Fibroblast of gingiva (primary cell): ENCODE data around the gene VPS26A.
A peak's percentile ranks its signal among the peaks of the same experiment; 100 is the strongest.
"Not testable (repeated sequence)": the region's sequence is repeated elsewhere in the genome, so short reads cannot be mapped to it uniquely, and the experiment has no call there.

Source experiments
- DNase-seq: peaks from one replicate; pipeline ENCODE4 v3.0.0-alpha.2; 2011; ENCODE audit warnings: low read depth

Gene VPS26A

DNA sequence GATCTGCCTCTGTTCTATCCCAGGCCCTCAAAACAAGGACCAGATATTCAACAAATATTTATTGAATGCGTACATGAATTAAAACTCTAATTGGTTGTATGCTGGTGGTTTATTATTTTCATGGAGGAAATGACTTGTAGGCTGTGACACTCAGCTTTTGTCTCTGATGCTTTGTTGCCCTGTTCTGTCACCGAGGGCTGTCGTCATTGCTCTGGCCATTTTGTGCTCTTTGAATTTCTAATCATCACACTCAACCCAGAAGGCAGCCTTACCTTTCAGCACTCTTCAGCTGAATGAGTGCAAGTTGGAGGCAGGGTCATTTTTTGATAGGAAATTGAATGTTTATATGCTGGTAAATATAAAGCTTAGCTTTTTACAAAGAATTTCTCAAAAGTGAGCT, 21.5 kb upstream of the VPS26A start:
- no peak for DNase-seq

DNA sequence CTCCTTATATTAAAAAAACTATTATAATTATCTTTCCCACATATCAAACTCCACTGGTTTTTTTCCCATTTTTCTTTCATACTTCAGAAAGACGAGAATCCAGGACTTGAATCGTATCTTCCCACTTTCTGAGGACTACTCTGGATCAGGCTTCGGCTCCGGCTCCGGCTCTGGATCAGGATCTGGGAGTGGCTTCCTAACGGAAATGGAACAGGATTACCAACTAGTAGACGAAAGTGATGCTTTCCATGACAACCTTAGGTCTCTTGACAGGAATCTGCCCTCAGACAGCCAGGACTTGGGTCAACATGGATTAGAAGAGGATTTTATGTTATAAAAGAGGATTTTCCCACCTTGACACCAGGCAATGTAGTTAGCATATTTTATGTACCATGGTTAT, 20.2 kb upstream of the VPS26A start:
- DNase-seq, result no peak

DNA sequence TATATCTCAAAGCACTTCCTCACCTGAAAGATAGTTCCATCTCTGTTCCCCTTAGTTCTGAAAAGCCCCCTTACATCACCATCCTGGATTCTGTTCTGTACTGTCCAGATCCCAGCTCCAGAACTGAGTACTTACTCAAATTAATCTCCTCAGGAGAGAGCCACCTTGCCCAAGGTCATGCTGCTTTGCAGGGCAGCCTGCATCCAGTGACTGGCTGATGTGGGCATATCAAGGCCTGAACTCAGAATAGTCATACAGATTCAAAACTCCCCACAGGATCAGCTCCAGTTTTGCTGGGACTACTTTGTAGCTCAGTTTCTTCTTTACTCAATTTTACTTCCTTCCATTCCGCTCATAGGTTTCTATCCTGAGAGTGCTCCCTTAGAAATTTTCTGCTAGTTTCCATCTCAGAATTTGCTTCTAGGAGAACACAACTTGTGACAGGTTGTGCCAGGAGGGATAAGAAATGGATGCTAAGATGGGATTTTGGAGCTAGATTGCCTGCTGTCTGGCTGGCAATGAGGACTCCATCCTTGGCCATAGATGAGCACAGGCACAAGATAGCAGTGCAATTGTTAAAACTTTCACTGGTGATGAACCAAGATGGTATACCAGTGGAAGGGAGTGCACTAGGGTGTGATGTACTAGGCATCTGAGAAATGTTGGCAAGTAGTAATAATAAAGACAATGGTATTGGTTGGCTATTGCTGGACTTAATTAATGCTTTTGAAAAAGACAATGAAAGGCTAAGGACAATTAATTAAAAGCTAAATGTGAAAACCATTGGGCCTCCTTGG, 18.8 kb upstream of the VPS26A start:
- DNase-seq, result no peak

DNA sequence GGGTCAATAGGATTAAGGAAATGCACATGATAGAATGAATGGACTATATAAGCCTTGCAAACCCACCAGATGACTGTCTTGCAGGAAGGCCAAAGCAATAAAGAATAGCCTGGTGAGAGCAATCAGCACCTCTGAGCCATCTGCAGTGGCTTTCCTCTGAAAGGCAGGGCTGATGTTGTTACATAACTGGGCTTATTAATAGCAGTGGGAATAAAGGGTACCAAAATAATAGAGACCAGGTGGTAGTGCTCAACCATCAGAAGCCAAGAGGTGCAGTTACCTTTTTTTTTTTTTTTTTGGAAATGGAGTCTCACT, 16.8 kb upstream of the VPS26A start:
- DNase-seq, result no peak

DNA sequence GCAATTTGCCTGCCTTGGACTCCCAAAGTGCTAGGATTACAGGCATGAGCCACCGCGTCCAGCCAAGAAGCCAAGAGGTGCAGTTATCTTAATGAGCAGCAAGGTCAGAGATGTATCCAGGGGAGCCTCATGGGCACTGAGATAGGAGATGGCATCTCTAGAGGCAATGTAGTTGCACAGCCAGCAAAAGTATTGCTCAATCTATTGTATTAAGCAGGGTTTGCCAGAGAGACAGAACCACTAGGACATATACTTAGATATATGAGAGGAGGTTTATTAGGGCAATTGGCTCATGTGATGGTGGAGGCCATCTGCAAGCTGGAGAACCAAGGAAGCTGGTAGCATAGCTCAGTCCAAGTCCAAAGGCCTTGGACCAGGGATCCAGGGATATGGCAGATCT, 16.3 kb upstream of the VPS26A start:
- no peak for DNase-seq

DNA sequence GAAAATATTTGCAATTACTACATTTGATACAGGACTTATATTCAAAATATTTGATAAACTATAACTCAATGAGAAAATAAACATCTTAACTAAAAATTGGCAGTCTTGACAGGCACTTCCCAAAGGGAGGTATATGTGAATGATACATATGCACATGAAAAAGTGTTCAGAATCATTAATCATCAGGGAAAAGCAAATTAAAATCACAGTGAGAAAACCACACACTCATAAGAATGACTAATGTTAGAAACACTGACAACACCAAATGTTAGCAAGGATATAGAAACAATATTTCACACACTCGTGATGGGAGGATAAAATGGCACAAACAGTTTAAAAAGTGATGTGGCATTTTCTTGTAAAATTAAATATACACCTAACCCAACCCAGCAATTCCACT, 4.1 kb upstream of the VPS26A start:
- DNase-seq, result no peak

DNA sequence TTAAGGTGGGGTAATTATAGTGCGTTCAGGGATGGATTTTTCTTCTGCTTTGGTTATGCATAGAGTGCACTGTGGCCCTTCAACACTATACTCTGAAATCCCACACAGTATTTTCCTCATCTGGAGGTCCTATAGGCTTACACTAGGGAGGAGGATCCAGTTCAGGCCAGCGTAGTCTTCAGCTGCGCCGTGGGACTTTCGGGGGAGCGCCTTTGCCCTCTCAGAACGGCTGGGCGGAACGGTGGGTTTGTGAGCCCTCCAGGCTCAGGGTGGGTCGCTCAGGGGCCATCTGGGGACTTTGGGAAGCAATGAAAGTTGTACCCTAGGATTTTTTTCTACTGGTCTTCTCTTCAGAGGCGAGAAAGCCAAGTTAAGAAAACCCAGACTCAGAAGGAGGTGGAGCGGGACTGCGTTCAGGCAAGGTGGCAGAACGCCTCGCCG, 652 bp upstream of the VPS26A start:
- DNase-seq, result peak; percentile 60

DNA sequence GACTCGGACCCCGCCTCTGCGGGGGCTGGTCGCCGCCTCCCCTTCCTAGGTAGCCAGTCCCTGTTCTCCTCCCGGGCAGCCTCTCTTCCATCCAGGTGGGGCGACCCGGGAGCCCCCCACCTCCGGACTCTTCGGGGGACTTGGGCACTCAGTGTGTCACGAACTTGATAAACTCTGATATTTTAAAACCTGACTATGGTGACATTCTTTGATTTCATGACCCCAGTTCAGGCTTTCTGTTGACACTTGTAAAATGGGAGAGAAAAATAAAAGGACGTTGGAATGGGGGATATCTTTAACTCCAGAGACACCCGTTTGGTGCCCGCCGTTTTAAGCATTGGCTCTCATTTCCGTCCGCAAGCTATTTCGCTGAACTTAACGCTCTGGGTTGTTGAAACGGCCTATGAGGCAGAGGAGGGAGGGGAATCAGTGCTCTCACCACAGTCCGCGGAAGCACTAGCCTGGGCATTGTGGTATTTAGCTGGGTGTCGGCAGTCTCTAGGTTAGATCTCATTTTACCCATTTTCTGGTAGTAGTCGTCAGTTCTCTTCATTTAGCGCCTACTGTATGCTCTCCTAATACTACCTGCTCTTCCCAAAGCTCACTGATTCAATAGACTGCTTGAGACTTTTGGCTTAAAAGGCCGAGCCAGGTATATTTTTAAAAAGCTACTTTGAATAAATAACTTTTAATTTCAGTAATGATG, 738 bp downstream of the VPS26A start:
- DNase-seq, result peak; percentile 46

DNA sequence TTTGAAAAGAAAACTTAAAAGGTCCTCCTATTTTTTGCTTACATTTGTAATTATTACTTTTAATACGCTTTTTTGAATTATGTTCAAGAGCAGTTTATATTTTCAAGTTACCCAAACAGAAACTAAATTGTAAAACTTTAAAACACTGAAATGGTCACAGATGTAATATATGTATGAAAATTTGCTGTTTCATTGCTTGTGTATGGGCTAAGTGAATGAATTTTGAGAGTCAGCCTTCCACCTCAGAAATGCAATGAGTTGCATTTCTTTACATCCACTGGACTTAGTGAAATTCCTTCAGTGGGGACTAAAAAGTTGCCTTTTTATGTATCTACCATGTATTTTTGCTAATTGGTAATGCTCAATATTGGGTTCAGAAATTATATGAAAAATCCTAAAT, 1.6 kb downstream of the VPS26A start:
- no peak for DNase-seq

DNA sequence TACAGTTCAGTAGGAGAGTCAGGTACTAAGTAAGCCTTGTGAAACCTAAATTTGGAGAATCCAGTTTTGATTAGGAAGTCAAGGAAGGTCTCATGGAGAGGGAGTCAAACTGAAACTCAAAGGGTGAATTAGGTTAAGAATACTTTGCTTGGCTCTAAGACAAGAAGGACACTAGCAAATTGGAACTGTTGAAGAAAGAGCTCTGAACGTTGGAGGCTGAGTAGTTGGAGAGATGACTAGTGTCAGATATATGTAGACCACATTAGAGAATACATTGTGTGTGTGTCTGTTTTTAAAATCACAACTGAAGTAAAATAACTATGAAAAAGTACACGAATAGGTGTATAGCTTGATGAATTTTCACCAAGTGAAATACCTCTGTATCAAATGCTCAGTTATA, 6.3 kb downstream of the VPS26A start:
- no peak for DNase-seq

DNA sequence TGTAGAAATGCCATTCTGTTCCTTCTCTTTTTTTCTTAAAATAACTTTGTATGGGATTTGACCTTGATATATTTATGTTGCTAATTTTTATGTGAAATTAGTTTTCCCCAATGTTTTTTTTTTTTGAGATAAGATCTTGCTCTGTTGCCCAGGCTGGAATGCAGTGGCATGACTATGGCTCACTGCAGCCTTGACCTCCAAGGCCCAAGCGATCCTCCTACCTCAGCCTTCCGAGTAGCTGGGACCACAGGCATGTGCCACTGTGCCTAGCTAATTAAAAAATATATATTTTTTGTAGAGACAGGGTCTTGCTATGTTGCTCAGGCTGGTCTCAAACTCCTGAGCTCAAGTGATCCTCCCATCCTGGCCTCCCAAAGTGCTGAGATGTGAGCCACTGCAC, 16.0 kb downstream of the VPS26A start:
- DNase-seq, result no peak

DNA sequence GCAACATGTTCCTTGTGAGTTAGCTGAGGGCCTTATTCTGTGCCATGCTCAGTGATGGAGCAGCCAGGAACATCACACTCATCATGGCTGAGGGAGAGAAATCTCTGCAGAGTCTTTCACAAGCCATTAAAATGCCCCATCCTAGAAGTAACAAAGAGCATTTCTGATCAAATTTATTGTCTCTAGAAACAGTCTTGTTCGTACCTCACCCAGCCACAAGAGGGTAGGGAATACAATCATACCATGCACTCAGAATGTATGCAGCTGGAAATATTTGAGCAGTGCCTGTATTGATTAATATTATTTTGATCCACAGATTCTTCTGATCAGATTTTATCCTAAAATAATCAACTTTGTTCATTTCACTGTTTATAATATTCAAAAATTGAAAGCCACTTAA, 17.3 kb downstream of the VPS26A start:
- DNase-seq, result no peak

DNA sequence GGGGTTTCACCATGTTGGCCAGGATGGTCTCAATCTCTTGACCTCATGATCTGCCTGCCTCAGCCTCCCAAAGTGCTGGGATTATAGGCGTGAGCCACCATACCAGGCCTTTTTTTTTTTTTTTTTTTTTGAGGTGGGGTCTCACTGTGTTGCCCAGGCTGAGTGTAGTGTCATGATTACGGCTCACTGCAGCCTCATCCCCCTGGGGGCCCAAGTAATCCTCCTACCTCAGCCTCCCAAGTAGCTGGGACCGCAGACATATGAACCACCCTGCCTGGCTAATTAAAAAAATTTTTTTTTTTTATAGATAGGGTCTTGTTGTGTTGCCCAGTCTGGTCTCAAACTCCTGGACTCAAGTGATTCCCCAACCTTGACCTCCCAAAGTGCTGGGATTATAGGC, 18.1 kb downstream of the VPS26A start:
- DNase-seq, result not testable (repeated sequence)

DNA sequence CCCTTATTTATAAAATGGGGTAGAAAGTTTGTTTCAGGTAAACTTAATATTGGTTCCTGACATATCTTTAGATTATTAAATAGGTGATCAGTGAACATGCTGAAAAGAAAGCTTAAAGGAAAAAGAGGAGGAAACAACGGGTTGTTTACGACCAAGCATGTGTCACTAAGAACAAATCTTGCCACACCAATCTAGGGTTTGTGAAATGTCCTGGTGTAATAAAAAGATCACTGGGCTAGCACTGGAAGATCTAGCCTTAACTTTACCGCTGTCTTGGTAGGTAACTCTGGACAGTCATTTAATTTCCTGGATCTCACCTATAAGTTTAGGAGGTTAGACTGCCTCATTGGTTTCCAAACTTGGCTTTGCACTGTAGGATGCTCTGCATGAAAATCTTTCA, 19.0 kb downstream of the VPS26A start:
- DNase-seq, result no peak

DNA sequence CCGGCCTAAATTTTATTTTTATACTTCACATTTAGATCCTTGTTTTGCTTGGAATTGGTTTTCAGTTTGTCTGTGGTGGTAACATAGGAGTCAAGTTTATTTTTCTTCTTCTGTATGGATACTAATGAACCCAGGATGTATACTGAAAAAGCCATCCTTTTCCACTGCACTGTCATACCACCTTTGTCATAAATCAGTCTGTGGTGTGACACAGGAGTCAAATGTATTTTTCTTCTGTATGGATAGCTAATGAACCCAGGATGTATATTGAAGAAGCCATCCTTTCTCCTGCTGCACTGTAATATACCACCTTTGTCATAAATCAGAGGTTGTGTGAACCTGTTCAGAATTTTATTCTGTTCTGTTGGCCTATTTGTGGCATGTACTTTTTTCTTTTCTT, 21.4 kb downstream of the VPS26A start:
- no peak for DNase-seq

DNA sequence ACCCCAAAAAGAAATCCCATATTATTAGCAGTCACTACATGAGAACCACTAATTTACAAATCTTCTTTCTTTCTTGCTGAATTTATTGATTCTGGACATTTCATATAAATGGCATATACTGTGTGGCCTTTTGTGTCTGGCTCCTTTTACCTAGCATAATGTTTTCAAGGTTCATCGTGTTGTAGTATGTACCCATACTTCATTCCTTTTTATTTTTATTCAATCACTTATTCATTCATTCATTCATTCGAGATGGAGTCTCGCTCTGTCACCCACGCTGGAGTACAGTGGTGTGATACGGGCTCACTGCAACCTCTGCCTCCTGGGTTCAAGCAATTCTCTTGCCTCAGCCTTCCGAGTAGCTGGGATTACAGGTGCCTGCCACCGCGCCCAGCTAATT, 21.9 kb downstream of the VPS26A start:
- no peak for DNase-seq

DNA sequence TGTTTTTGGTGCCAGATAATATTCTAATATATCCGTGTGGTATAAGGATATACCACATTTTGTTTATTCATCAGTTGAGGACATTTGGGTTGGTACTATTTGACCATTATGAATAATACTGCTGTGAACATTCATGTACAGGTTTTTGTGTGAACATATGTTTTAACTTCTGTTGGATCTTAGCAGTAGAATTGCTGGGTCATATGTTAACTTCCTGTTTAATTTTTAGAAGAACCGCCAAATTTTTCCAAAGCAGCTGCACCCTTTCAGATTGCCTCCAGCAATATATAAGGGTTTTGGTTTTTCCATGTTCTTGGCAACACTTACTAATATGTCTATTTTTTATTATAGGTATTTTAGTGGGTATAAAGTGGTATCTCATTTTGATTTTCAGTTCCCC, 22.8 kb downstream of the VPS26A start:
- DNase-seq, result no peak

DNA sequence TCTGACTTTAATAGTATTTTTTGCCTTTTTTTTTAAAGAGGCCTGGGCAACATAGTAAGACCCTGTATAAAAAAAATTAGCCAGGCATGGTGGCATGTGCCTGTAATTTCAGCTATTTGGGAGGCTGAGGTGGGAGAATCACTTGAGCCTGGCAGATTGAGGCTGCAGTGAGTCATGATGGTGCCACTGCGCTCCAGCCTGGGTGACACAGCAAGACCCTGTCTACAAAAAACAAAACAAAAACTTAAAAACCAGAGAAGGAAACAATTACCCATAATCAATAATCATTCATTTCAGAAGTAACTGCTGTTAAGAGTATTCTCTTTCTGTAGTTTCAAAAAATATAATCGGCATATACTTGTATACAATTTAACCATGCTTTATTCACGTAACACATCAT, 28.0 kb downstream of the VPS26A start:
- no peak for DNase-seq

DNA sequence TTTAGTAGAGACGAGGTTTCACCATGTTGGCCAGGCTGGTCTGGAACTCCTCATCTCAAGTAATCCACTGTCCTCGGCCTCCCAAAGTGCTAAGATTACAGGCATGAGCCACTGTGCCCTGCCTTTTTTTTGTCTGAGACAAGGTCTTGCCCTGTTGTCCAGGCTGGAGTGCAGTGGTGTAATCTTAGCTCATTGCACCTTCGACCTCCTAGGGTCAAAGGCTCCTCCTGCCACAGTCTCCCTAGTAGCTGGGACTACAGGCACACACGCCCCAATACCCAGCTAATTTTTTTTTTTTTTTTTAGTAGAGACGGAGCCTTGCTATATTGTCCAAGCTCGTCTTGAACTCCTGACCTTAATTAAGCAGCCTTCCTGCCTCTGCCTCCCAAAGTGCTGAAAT, 29.2 kb downstream of the VPS26A start:
- no peak for DNase-seq

DNA sequence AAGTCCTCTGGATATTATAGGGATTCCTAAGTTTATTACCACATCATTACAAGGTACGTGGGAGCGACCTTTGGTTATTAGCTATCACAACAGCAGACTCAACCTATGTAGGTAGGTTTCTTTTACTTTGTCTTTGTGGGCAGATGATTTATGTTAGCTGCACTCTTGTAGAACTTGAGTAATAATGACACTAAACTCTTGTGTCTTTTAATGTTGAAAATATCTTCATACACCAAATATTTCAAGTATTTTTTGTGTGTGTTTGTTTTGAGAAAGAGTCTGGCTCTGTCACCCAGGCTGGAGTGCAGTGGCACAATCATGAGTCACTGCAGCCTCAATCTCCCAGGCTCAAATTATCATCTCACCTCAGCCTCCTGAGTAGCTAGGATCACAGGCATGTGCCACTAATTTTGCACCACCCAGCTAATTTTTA, 36.8 kb downstream of the VPS26A start:
- peak; percentile 50 for DNase-seq

DNA sequence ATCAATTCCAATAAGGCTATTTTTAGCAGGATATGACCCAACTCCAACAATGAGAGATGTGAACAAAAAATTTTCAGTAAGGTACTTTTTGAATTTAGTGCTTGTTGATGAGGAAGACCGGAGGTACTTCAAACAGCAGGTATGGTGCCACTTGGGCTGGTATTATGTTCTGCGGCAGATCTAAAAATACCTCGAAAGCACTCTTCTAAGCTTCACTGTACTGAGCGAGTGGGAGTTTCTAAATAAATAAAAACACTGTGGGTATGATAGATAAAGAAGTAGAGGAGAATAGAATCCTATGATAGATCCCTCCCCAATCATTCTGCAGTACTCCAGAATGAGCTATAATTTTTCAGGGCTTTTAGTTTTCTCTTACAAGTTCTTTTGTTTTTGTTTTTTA, 44.5 kb downstream of the VPS26A start:
- DNase-seq, result no peak

DNA sequence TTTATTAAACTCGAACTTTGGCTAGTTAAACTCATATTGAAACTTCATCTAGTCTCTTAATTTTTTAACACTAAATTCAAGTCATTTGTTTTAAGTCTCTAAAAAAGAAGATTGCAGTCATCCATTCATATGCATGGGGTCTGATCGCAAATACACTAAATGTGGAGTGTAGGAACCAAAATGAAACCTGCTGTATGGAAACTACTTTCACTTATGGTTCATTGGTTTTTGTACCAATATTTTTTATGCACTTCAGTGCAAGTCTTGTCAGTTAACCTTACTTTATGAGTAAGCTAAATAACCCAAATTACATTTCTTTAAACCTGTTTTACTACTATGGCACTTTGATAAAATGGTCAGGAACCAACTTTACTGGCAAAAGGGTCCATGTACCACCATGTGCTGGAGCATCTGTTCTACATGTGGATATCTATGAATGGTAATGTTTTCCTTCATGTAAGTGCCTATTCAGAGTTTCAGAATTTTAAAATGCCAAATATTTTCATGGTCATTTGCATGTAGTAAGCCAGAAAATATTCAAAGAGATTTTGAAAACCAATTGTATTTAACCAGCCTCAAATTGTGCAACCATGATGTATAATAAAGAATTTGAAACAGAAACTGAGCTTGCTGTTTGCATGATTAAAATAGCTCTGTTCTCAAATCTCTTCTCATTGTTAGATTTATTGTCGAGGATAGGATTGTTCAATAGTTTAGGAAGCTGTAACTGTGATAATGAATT, 48.4 kb downstream of the VPS26A start:
- DNase-seq, result peak; percentile 40

DNA sequence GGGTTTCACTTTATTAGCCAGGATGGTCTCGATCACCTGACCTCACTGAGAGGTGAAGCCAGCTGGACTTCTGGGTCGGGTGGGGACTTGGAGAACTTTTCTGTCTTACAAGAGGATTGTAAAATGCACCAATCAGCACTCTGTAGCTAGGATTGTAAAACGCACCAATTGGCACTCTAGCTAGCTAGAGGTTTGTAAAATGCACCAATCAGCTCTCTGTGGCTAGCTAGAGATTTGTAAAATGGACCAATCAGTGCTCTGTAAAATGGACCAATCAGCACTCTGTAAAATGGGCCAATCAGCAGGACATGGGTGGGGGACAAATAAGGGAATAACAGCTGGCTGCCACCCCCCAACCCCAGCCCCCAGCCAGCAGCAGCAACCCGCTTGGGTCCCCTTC, 51.3 kb downstream of the VPS26A start:
- DNase-seq, result not testable (repeated sequence)
